WTC11 (cell line): ENCODE measurements around the gene KDM4F. TPM values are rescaled to one million over a fixed set of nuclear protein-coding genes. Genes with fewer than 3 reads are reported as not detected.

Experiments
- ATAC-seq: fragments of 200-7000 bp; cut with Tn5 transposase; 2 replicates; pipeline ENCODE4 v1.10.0; 2021; ENCODE audit warnings: mild to moderate bottlenecking, moderate library complexity
- CTCF ChIA-PET: fragments of 300-600 bp; sonication (Branson Sonifier 250); formaldehyde crosslinking; loops from one replicate; lab custom pipeline; 2021; ENCODE audit warnings: antibody characterized with exemption; lab: Charles Lee
- POLR2A ChIA-PET: fragments of 350-600 bp; sonication (Branson Sonifier 250); formaldehyde crosslinking; loops from one replicate; lab custom pipeline; 2021; ENCODE audit warnings: antibody characterized with exemption; lab: Charles Lee
- DNase-seq: peaks from one replicate; pipeline ENCODE4 v3.0.0; 2021; ENCODE audit warnings: low spot score
- H3K27ac Mint-ChIP-seq: 2 replicates; pipeline ENCODE4 v1.8.0; 2021; ENCODE audit warnings: mixed read lengths
- H3K27me3 Mint-ChIP-seq: 2 replicates; pipeline ENCODE4 v1.8.0; 2021; ENCODE audit warnings: low read depth, mild to moderate bottlenecking, moderate library complexity, mixed read lengths
- H3K36me3 Mint-ChIP-seq: 2 replicates; pipeline ENCODE4 v1.8.0; 2021; ENCODE audit warnings: mixed read lengths
- H3K4me1 Mint-ChIP-seq: 2 replicates; pipeline ENCODE4 v1.8.0; 2022; ENCODE audit warnings: mixed read lengths
- H3K4me3 Mint-ChIP-seq: 2 replicates; pipeline ENCODE4 v1.8.0; 2021; ENCODE audit warnings: mild to moderate bottlenecking, moderate library complexity, mixed read lengths
- H3K9me3 Mint-ChIP-seq: 2 replicates; pipeline ENCODE4 v1.8.0; 2021; ENCODE audit warnings: mixed read lengths
- AFF4 ChIP-seq: sonication (generic); formaldehyde crosslinking; IDR thresholded peaks from 2 replicates; pipeline ENCODE4 v1.8.1; 2023; ENCODE audit warnings: mild to moderate bottlenecking, missing genetic modification reagents, borderline replicate concordance
- ATF2 ChIP-seq: sonication (generic); formaldehyde crosslinking; IDR thresholded peaks from 2 replicates; pipeline ENCODE4 v1.8.1; 2022; ENCODE audit warnings: low read depth, missing genetic modification reagents, borderline replicate concordance
- CBFB ChIP-seq: sonication (generic); formaldehyde crosslinking; IDR thresholded peaks from 2 replicates; pipeline ENCODE4 v1.8.1; 2022; ENCODE audit warnings: mild to moderate bottlenecking, low read depth, missing genetic modification reagents
- EMX1 ChIP-seq: fragments of 250-450 bp; sonication (Bioruptor Pico); IDR thresholded peaks from 2 replicates; pipeline ENCODE4 v1.8.0; 2021; ENCODE audit warnings: mild to moderate bottlenecking
- IRF2 ChIP-seq: sonication (generic); formaldehyde crosslinking; IDR thresholded peaks from 2 replicates; pipeline ENCODE4 v1.8.0; 2022; ENCODE audit warnings: low read depth, missing genetic modification reagents, borderline replicate concordance
- MYBL2 ChIP-seq: sonication (generic); formaldehyde crosslinking; IDR thresholded peaks from 2 replicates; pipeline ENCODE4 v1.8.1; 2023; ENCODE audit warnings: mild to moderate bottlenecking, moderate library complexity, missing genetic modification reagents
- SMAD3 ChIP-seq: sonication (generic); formaldehyde crosslinking; IDR thresholded peaks from 2 replicates; pipeline ENCODE4 v1.8.0; 2022; ENCODE audit warnings: missing genetic modification reagents, mild to moderate bottlenecking, borderline replicate concordance
- ZBTB43 ChIP-seq: sonication (generic); formaldehyde crosslinking; IDR thresholded peaks from 2 replicates; pipeline ENCODE4 v1.8.1; 2023; ENCODE audit warnings: mild to moderate bottlenecking, missing genetic modification reagents
- ZSCAN18 ChIP-seq: fragments of 250-450 bp; sonication (Bioruptor Pico); IDR thresholded peaks from 2 replicates; pipeline ENCODE4 v2.1.2; 2022; ENCODE audit warnings: mild to moderate bottlenecking, moderate library complexity
- total RNA-seq: library from RNA; stranded (reverse); gene quantifications from 3 replicates; pipeline ENCODE4 v1.2.3, GENCODE V29; 2021
- TF ChIP-seq, protein P1 (sequence below): sonication (generic); formaldehyde crosslinking; IDR thresholded peaks from 2 replicates; pipeline ENCODE4 v1.8.0; 2022; ENCODE audit warnings: mild to moderate bottlenecking, missing genetic modification reagents
- TF ChIP-seq, protein P2 (sequence below): fragments of 250-450 bp; sonication (Bioruptor Pico); IDR thresholded peaks from 2 replicates; pipeline ENCODE4 v1.8.0; 2021; ENCODE audit warnings: mild to moderate bottlenecking
- TF ChIP-seq, protein P3 (sequence below): sonication (generic); formaldehyde crosslinking; IDR thresholded peaks from 2 replicates; pipeline ENCODE4 v1.8.0; 2022; ENCODE audit warnings: mild to moderate bottlenecking, missing genetic modification reagents
- TF ChIP-seq, protein P4 (sequence below): sonication (generic); formaldehyde crosslinking; conservative IDR thresholded peaks from 2 replicates; pipeline ENCODE4 v1.8.1; 2023; ENCODE audit warnings: mild to moderate bottlenecking, low read depth, missing genetic modification reagents, moderate library complexity

Gene KDM4F
- total RNA-seq, 1 experiment from 2014 or later: not detected

GRCh38 chr11:95076981-95077380, 27.8 kb downstream of the KDM4F start:
- no peaks in the 10 kb centered on the region for H3K36me3 Mint-ChIP-seq
- no peaks in the 10 kb centered on the region; the same call in 1 of the 2 replicates for H3K27me3 Mint-ChIP-seq
- H3K4me1 Mint-ChIP-seq: peaks cover 9% of the 10 kb centered on the region
- TF ChIP-seq EMX1 (CRISPR knock-in tag) (no peak), SMAD3 (no peak), MYBL2 (CRISPR knock-in tag) (no peak), ATF2 (no peak), CBFB (CRISPR knock-in tag) (no peak), IRF2 (no peak)
- TF ChIP-seq, protein P1, sequence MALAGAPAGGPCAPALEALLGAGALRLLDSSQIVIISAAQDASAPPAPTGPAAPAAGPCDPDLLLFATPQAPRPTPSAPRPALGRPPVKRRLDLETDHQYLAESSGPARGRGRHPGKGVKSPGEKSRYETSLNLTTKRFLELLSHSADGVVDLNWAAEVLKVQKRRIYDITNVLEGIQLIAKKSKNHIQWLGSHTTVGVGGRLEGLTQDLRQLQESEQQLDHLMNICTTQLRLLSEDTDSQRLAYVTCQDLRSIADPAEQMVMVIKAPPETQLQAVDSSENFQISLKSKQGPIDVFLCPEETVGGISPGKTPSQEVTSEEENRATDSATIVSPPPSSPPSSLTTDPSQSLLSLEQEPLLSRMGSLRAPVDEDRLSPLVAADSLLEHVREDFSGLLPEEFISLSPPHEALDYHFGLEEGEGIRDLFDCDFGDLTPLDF: no peak
- TF ChIP-seq, protein P2, sequence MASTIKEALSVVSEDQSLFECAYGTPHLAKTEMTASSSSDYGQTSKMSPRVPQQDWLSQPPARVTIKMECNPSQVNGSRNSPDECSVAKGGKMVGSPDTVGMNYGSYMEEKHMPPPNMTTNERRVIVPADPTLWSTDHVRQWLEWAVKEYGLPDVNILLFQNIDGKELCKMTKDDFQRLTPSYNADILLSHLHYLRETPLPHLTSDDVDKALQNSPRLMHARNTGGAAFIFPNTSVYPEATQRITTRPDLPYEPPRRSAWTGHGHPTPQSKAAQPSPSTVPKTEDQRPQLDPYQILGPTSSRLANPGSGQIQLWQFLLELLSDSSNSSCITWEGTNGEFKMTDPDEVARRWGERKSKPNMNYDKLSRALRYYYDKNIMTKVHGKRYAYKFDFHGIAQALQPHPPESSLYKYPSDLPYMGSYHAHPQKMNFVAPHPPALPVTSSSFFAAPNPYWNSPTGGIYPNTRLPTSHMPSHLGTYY: no peak
- TF ChIP-seq, protein P3, sequence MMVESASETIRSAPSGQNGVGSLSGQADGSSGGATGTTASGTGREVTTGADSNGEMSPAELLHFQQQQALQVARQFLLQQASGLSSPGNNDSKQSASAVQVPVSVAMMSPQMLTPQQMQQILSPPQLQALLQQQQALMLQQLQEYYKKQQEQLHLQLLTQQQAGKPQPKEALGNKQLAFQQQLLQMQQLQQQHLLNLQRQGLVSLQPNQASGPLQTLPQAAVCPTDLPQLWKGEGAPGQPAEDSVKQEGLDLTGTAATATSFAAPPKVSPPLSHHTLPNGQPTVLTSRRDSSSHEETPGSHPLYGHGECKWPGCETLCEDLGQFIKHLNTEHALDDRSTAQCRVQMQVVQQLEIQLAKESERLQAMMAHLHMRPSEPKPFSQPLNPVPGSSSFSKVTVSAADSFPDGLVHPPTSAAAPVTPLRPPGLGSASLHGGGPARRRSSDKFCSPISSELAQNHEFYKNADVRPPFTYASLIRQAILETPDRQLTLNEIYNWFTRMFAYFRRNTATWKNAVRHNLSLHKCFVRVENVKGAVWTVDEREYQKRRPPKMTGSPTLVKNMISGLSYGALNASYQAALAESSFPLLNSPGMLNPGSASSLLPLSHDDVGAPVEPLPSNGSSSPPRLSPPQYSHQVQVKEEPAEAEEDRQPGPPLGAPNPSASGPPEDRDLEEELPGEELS (CRISPR knock-in tag): no peak
- TF ChIP-seq, protein P4, sequence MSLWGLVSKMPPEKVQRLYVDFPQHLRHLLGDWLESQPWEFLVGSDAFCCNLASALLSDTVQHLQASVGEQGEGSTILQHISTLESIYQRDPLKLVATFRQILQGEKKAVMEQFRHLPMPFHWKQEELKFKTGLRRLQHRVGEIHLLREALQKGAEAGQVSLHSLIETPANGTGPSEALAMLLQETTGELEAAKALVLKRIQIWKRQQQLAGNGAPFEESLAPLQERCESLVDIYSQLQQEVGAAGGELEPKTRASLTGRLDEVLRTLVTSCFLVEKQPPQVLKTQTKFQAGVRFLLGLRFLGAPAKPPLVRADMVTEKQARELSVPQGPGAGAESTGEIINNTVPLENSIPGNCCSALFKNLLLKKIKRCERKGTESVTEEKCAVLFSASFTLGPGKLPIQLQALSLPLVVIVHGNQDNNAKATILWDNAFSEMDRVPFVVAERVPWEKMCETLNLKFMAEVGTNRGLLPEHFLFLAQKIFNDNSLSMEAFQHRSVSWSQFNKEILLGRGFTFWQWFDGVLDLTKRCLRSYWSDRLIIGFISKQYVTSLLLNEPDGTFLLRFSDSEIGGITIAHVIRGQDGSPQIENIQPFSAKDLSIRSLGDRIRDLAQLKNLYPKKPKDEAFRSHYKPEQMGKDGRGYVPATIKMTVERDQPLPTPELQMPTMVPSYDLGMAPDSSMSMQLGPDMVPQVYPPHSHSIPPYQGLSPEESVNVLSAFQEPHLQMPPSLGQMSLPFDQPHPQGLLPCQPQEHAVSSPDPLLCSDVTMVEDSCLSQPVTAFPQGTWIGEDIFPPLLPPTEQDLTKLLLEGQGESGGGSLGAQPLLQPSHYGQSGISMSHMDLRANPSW (CRISPR knock-in tag): no peak
- ChIA-PET CTCF (interaction anchor here (0.8 to 1.5 kb wide), 2 partner anchors 16 to 78 kb away, joined by 3 read pairs; no protein-coding TSS in a partner anchor), POLR2A (no interaction called here)
- ATAC-seq: no peak
- no peak overlapping the region for H3K4me3 Mint-ChIP-seq
- no peak overlapping the region for H3K27ac Mint-ChIP-seq
- no peaks in the 10 kb centered on the region for H3K9me3 Mint-ChIP-seq
- no peak for DNase-seq

DNA sequence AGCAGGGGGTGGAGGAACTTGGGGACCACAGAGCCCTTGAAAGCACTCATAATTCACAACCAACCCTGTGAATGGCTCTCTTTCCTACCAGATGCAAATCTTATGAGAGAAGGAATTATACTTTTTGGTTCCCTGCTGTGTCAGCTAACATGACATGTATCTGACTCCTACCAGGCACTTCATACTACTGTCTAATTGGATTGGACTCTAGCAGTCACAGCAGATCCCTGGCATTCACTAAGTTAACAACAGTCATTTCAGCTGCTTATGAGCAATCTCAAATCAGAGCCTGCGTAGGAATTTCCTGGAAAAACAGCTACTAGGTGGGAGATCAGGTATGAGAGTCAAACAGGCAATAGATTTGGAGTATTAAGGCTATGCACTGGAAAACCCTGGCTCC, 29.3 kb downstream of the KDM4F start:
- ATAC-seq (no peak), DNase-seq (no peak)
- Mint-ChIP-seq H3K27me3 (peaks cover 3% of the 10 kb centered on the region), H3K36me3 (no peaks in the 10 kb centered on the region), H3K9me3 (no peaks in the 10 kb centered on the region), H3K4me1 (peaks cover 9% of the 10 kb centered on the region), H3K27ac (no peak overlapping the region), H3K4me3 (no peak overlapping the region)
- POLR2A ChIA-PET: no interaction called here
- CTCF ChIA-PET: interaction anchor here (1.6 kb wide), 1 partner anchor 12 kb away, joined by 7 read pairs; the partner anchor contains the start of gene ENDOD1
- TF ChIP-seq, protein P1: no peak
- TF ChIP-seq AFF4 (CRISPR knock-in tag) (no peak), ZSCAN18 (no peak), ZBTB43 (CRISPR knock-in tag) (no peak)
